HepG2 (cell line): Measurements from ENCODE around the gene FOSL2. TPM values are rescaled to one million over a fixed set of nuclear protein-coding genes. Genes with fewer than 3 reads are reported as not detected.

Experiments
- ELF3 ChIP-seq: IDR thresholded peaks from 2 replicates; pipeline ENCODE4 v1.6.1; 2016; ENCODE audit warnings: missing genetic modification reagents, missing compliant biosample characterization
- GATAD2A ChIP-seq: IDR thresholded peaks from 2 replicates; pipeline ENCODE4 v1.6.1; 2016
- KDM2A ChIP-seq: sonication (generic); formaldehyde crosslinking; IDR thresholded peaks from 2 replicates; pipeline ENCODE4 v1.4.0; 2020; ENCODE audit warnings: low read depth, missing genetic modification reagents, borderline replicate concordance
- KDM4B ChIP-seq: sonication (generic); formaldehyde crosslinking; IDR thresholded peaks from 2 replicates; pipeline ENCODE4 v1.4.0; 2020; ENCODE audit warnings: missing genetic modification reagents
- LBX2 ChIP-seq: sonication (generic); formaldehyde crosslinking; IDR thresholded peaks from 2 replicates; pipeline ENCODE4 v1.5.0; 2020; ENCODE audit warnings: missing genetic modification reagents, mild to moderate bottlenecking, borderline replicate concordance
- MAX ChIP-seq: IDR thresholded peaks from 2 replicates; pipeline ENCODE4 v1.6.1; 2012; ENCODE audit warnings: inconsistent platforms
- MEF2D ChIP-seq: sonication (generic); formaldehyde crosslinking; IDR thresholded peaks from 2 replicates; pipeline ENCODE4 v1.5.1; 2020; ENCODE audit warnings: mild to moderate bottlenecking, missing genetic modification reagents
- PHF5A ChIP-seq: IDR thresholded peaks from one replicate; pipeline ENCODE4 v1.6.1; 2018; ENCODE audit warnings: low read depth, missing genetic modification reagents; ENCODE audit not compliant: unreplicated experiment
- REST ChIP-seq, 2 experiments: IDR thresholded peaks; 2 replicates each; pipeline ENCODE4 v1.6.1; 2011 to 2012; ENCODE audit warnings: low read length in 2 of 2, borderline replicate concordance in 1 of 2, low read depth in 1 of 2, mild to moderate bottlenecking in 1 of 2, moderate library complexity in 1 of 2
- USF2 ChIP-seq, 2 experiments: sonication (generic) in 1 of 2; formaldehyde crosslinking in 1 of 2; IDR thresholded peaks; 2 replicates each; pipeline versions ENCODE4 v1.5.1 to v1.6.1; 2011 to 2020; ENCODE audit warnings: borderline replicate concordance in 1 of 2, low read depth in 1 of 2, low read length in 1 of 2, mild to moderate bottlenecking in 1 of 2, missing genetic modification reagents in 1 of 2, moderate library complexity in 1 of 2
- ZBTB38 ChIP-seq: sonication (generic); formaldehyde crosslinking; IDR thresholded peaks from 2 replicates; pipeline ENCODE4 v1.5.1; 2020; ENCODE audit warnings: mild to moderate bottlenecking, missing genetic modification reagents
- ZNF280B ChIP-seq: sonication (generic); formaldehyde crosslinking; IDR thresholded peaks from 2 replicates; pipeline ENCODE4 v1.5.0; 2020; ENCODE audit warnings: missing genetic modification reagents, mild to moderate bottlenecking, borderline replicate concordance
- ZNF329 ChIP-seq: sonication (generic); formaldehyde crosslinking; IDR thresholded peaks from 2 replicates; pipeline ENCODE4 v1.9.0; 2021; ENCODE audit warnings: low read depth, mild to moderate bottlenecking, missing genetic modification reagents
- ZNF367 ChIP-seq: sonication (generic); formaldehyde crosslinking; IDR thresholded peaks from 2 replicates; pipeline ENCODE4 v1.4.0; 2020; ENCODE audit warnings: missing genetic modification reagents, borderline replicate concordance
- ZNF570 ChIP-seq: sonication (generic); formaldehyde crosslinking; IDR thresholded peaks from 2 replicates; pipeline ENCODE4 v1.4.0; 2020; ENCODE audit warnings: mild to moderate bottlenecking, missing genetic modification reagents, borderline replicate concordance
- ZNF660 ChIP-seq: sonication (generic); formaldehyde crosslinking; IDR thresholded peaks from 2 replicates; pipeline ENCODE4 v1.5.1; 2020; ENCODE audit warnings: mild to moderate bottlenecking, low read depth, missing genetic modification reagents, borderline replicate concordance
- polyA plus RNA-seq, 8 experiments: library from polyadenylated mRNA; depleted of rRNA in 3 of 8; stranded (reverse) in 7 of 8; unstranded in 1 of 8; fragments of >200 nt; fragmentation: Illumina TruSeq in 4 of 8; extraction: Trizol in 4 of 8; gene quantifications; 2 replicates each; pipeline versions ENCODE4 v1.2.1 to v1.2.3, GENCODE V29; 2011 to 2016; ENCODE audit warnings: low read depth in 4 of 8, missing spikeins in 1 of 8, mixed read lengths in 1 of 8; ENCODE audit not compliant: insufficient read depth in 1 of 8
- total RNA-seq, 5 experiments: library from RNA; depleted of rRNA; stranded (reverse); fragments of >200 nt; fragmentation: Illumina TruSeq; extraction: Trizol; gene quantifications; 2 replicates each; pipeline ENCODE4 v1.2.3, GENCODE V29; 2016; ENCODE audit warnings: low read depth in 1 of 5

The FOSL2 gene
- total and polyA plus RNA-seq, 2 of the 13 experiments (the other 11 are each of a cell fraction or from before 2014, with no cell fraction given), result 3.4 to 18.1 TPM

GRCh38 chr2:28392297-28393113 lies at the start of gene FOSL2 (continued):
- TF ChIP-seq REST (IDR thresholded peaks at IDR 0.05; ENCODE audit: borderline replicate concordance in 1 of 2, low read depth in 1 of 2, low read length in 2 of 2) (peak in 1 of 2 experiments; percentile 74; a peak in 2 of 4 replicates), ZNF280B (CRISPR knock-in tag) (no peak; the same call in 1 of the 2 replicates), ZNF660 (no peak), GATAD2A (CRISPR knock-in tag) (peak; percentile 90), PHF5A (peak; percentile 94), ELF3 (CRISPR knock-in tag) (peak; percentile 93), ZNF329 (CRISPR knock-in tag) (0 out of 2 replicates have a peak, but pooled peaks have one; percentile 46), ZBTB38 (peak; percentile 87), LBX2 (CRISPR knock-in tag) (peak; percentile 76; the same call in 1 of the 2 replicates), MAX (peak; percentile 98), MEF2D (CRISPR knock-in tag) (peak; percentile 78), USF2 (IDR thresholded peaks at IDR 0.05; ENCODE audit: low read depth, low read length) (peak; percentile 29; the same call in 1 of the 2 replicates), USF2 (CRISPR knock-in tag; IDR thresholded peaks at IDR 0.05; ENCODE audit: borderline replicate concordance) (peak; percentile 75; the same call in 1 of the 2 replicates), ZNF367 (no peak), KDM2A (CRISPR knock-in tag) (peak; percentile 90; the same call in 1 of the 2 replicates), ZNF570 (no peak), KDM4B (CRISPR knock-in tag) (peak; percentile 75; the same call in 1 of the 2 replicates)
